CD4-positive, CD25-positive, alpha-beta regulatory T cell (primary cell): ENCODE measurements around the gene NTM. TPM values are rescaled to one million over a fixed set of nuclear protein-coding genes. Genes with fewer than 3 reads are reported as not detected.

ENCODE experiments used
- ATAC-seq, 2 donors: fragments of 150-1000 bp; cut with Tn5 transposase; one replicate each; pipeline ENCODE4 v1.10.0; 2021; ENCODE audit warnings: low read depth in 2 of 2, moderate number of reproducible peaks in 2 of 2, moderate library complexity in 1 of 2
- DNase-seq, 3 donors: peaks; one replicate each; pipeline versions ENCODE4 v3.0.0 to v3.0.0-alpha.2; 2012 to 2022; ENCODE audit warnings: mixed read lengths in 1 of 3
- H3K27ac ChIP-seq: one replicate; pipeline ENCODE4 v1.7.0; 2013; ENCODE audit warnings: mild to moderate bottlenecking, low read length; ENCODE audit not compliant: insufficient read depth, poor library complexity, severe bottlenecking
- H3K27me3 ChIP-seq: one replicate; pipeline ENCODE4 v1.7.0; 2013; ENCODE audit warnings: low read length; ENCODE audit not compliant: control insufficient read depth, insufficient read depth
- H3K36me3 ChIP-seq: one replicate; pipeline ENCODE4 v1.7.0; 2013; ENCODE audit warnings: mild to moderate bottlenecking, low read length, moderate library complexity; ENCODE audit not compliant: control insufficient read depth, insufficient read depth
- H3K4me1 ChIP-seq: 2 replicates; pipeline ENCODE4 v1.7.0; 2013; ENCODE audit warnings: mild to moderate bottlenecking, low read length; ENCODE audit not compliant: insufficient read depth, control insufficient read depth, poor library complexity, severe bottlenecking
- H3K4me3 ChIP-seq: one replicate; pipeline ENCODE4 v1.7.0; 2013; ENCODE audit warnings: low read depth, mild to moderate bottlenecking, low read length, moderate library complexity
- H3K9me3 ChIP-seq, 2 experiments: 1 replicate in 1 of 2; 2 replicates in 1 of 2; pipeline ENCODE4 v1.7.0; 2013; ENCODE audit warnings: low read length in 2 of 2, mild to moderate bottlenecking in 1 of 2, moderate library complexity in 1 of 2; ENCODE audit not compliant: control insufficient read depth in 2 of 2
- H3K27ac Mint-ChIP-seq, 3 donors: one replicate each; pipeline ENCODE4 v1.8.0; 2020 to 2022; ENCODE audit warnings: mild to moderate bottlenecking in 3 of 3, mixed read lengths in 3 of 3, moderate library complexity in 2 of 3
- H3K27me3 Mint-ChIP-seq: one replicate; pipeline ENCODE4 v1.8.0; 2022; ENCODE audit warnings: mild to moderate bottlenecking, mixed read lengths
- H3K36me3 Mint-ChIP-seq: one replicate; pipeline ENCODE4 v1.8.0; 2020; ENCODE audit warnings: mixed read lengths
- H3K4me1 Mint-ChIP-seq, 4 donors: one replicate each; pipeline ENCODE4 v1.8.0; 2020 to 2022; ENCODE audit warnings: mixed read lengths in 4 of 4, mild to moderate bottlenecking in 1 of 4
- H3K4me3 Mint-ChIP-seq, 4 donors: one replicate each; pipeline ENCODE4 v1.8.0; 2020 to 2022; ENCODE audit warnings: mild to moderate bottlenecking in 4 of 4, mixed read lengths in 4 of 4, moderate library complexity in 3 of 4
- H3K9me3 Mint-ChIP-seq, 7 donors: one replicate each; pipeline ENCODE4 v1.8.0; 2020 to 2022; ENCODE audit warnings: mixed read lengths in 7 of 7, mild to moderate bottlenecking in 3 of 7, moderate library complexity in 2 of 7
- polyA plus RNA-seq, 4 donors: library from polyadenylated mRNA; unstranded; fragments of 300-500 nt; fragmentation: Illumina TruSeq; gene quantifications; one replicate each; pipeline ENCODE4 v1.2.3, GENCODE V29; 2021
- total RNA-seq: library from RNA; stranded (reverse); gene quantifications from one replicate; pipeline ENCODE4 v1.2.3, GENCODE V29; 2022

The NTM gene
- total and polyA plus RNA-seq, 5 donors from 2014 or later: 1.3 TPM; not detected in 4

GRCh38 chr11:131514062-131514461 is 143.6 kb downstream of the NTM start:
- H3K4me3 Mint-ChIP-seq: no peak overlapping the region
- Histone ChIP-seq H3K4me3 (no peak overlapping the region), H3K9me3 (no peaks in the 10 kb centered on the region), H3K4me1 (no peaks in the 10 kb centered on the region), H3K27ac (no peak overlapping the region), H3K27me3 (no peaks in the 10 kb centered on the region), H3K36me3 (no peaks in the 10 kb centered on the region)
- ATAC-seq (no peak), DNase-seq (no peak)
- H3K36me3 Mint-ChIP-seq: no peaks in the 10 kb centered on the region
- H3K9me3 Mint-ChIP-seq: peaks cover 0 to 6% (median 0%) of the 10 kb centered on the region in 7 donors
- no peaks in the 10 kb centered on the region for H3K27me3 Mint-ChIP-seq
- no peak overlapping the region for H3K27ac Mint-ChIP-seq
- H3K4me1 Mint-ChIP-seq: no peaks in the 10 kb centered on the region

DNA sequence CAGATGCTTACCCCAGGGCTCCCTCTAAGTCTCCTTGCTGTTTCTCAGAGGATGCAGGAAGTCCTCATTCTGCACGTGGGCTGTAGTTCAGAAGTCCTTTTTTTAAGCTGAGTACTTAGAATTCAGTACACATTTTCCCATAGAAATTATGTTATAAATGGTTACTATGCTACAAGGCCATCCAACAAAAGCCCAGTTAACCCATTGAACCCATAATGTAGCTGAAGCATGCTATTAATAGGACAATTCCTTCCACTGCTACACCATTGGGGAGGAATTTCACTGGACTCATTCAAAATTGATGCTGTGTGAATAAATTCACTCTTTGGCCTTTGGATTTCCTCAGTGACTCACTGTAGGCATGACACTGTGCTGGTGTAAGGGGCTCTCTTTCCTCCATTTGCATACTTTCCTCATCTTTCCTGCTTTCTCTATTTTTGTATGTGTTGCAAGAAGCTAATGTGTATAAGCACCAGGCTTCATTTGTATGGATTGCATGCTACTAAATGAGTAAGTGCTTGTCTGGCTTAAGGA is 148.0 kb downstream of the NTM start:
- H3K27me3 ChIP-seq: no peaks in the 10 kb centered on the region
- no peak overlapping the region for H3K27ac ChIP-seq
- no peak overlapping the region for H3K4me3 ChIP-seq
- no peaks in the 10 kb centered on the region for H3K27me3 Mint-ChIP-seq
- ATAC-seq (no peak), DNase-seq (no peak)
- no peaks in the 10 kb centered on the region for H3K4me1 Mint-ChIP-seq
- no peaks in the 10 kb centered on the region for H3K4me1 ChIP-seq
- H3K36me3 ChIP-seq: no peaks in the 10 kb centered on the region
- no peak overlapping the region for H3K4me3 Mint-ChIP-seq
- peaks cover 0 to 3% (median 0%) of the 10 kb centered on the region in 7 donors for H3K9me3 Mint-ChIP-seq
- no peaks in the 10 kb centered on the region for H3K36me3 Mint-ChIP-seq
- H3K9me3 ChIP-seq: no peaks in the 10 kb centered on the region
- no peak overlapping the region for H3K27ac Mint-ChIP-seq

GRCh38 chr11:131522851-131523250 is 152.4 kb downstream of the NTM start:
- Histone ChIP-seq H3K27ac (no peak overlapping the region), H3K9me3 (no peaks in the 10 kb centered on the region), H3K4me1 (no peaks in the 10 kb centered on the region), H3K4me3 (no peak overlapping the region), H3K27me3 (no peaks in the 10 kb centered on the region), H3K36me3 (no peaks in the 10 kb centered on the region)
- Mint-ChIP-seq H3K27me3 (no peaks in the 10 kb centered on the region), H3K9me3 (peaks cover 0 to 4% (median 0%) of the 10 kb centered on the region in 7 donors), H3K27ac (no peak overlapping the region), H3K36me3 (no peaks in the 10 kb centered on the region), H3K4me1 (no peaks in the 10 kb centered on the region), H3K4me3 (no peak overlapping the region)
- DNase-seq: no peak
- ATAC-seq: no peak

DNA sequence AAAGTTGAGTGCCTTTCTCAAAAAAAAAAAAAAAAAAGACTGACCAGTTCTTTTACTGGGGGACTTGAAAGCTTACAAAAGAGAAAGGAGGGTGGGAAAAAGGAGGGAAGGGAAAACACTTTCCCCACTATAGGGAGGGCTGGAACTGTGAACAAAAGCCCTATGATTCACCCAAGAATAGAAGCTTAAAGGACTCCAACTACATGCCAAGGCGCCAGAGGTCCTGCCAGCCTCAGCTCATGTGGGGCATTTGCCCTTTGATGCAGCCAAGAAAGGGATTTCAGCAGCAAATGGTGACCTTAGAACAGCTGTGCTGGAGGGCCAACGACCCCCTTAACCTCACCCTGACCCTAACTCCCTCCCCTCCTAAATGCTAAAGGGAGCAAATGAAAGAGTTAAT is 160.0 kb downstream of the NTM start:
- DNase-seq: no peak
- no peaks in the 10 kb centered on the region for H3K27me3 ChIP-seq
- H3K27ac ChIP-seq: no peak overlapping the region
- Mint-ChIP-seq H3K4me1 (no peaks in the 10 kb centered on the region), H3K27me3 (peaks cover 4% of the 10 kb centered on the region), H3K27ac (no peak overlapping the region), H3K36me3 (no peaks in the 10 kb centered on the region), H3K4me3 (no peak overlapping the region), H3K9me3 (peaks cover 0 to 4% (median 0%) of the 10 kb centered on the region in 7 donors)
- no peak for ATAC-seq
- no peaks in the 10 kb centered on the region for H3K4me1 ChIP-seq
- no peaks in the 10 kb centered on the region for H3K36me3 ChIP-seq
- H3K9me3 ChIP-seq: no peaks in the 10 kb centered on the region
- H3K4me3 ChIP-seq: no peak overlapping the region

DNA sequence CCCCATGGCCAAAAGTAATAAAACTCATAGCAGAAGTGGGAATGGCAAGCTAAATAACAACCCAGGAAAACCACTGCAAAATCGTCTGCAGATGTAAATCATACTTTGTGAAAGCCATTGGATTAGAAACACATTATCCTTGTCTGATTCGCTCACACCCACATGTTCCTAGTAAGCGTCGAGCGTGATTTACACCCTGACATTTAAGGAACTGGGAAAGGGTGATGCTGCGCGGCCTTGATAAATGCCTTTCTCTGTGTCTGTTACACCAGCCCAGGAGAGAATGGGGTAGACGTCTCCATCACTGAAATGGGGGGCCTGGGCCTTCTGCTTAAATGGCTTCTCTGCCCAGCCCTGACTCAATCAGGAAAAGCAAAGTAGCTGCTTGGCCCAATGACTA is 162.7 kb downstream of the NTM start:
- H3K27me3 Mint-ChIP-seq: peaks cover 4% of the 10 kb centered on the region
- no peaks in the 10 kb centered on the region for H3K4me1 Mint-ChIP-seq
- peaks cover 0 to 2% (median 0%) of the 10 kb centered on the region in 7 donors for H3K9me3 Mint-ChIP-seq
- H3K36me3 Mint-ChIP-seq: no peaks in the 10 kb centered on the region
- Histone ChIP-seq H3K9me3 (no peaks in the 10 kb centered on the region), H3K36me3 (no peaks in the 10 kb centered on the region), H3K4me1 (no peaks in the 10 kb centered on the region), H3K27me3 (no peaks in the 10 kb centered on the region), H3K4me3 (no peak overlapping the region), H3K27ac (no peak overlapping the region)
- ATAC-seq (no peak), DNase-seq (no peak)
- H3K27ac Mint-ChIP-seq: no peak overlapping the region
- no peak overlapping the region for H3K4me3 Mint-ChIP-seq

DNA sequence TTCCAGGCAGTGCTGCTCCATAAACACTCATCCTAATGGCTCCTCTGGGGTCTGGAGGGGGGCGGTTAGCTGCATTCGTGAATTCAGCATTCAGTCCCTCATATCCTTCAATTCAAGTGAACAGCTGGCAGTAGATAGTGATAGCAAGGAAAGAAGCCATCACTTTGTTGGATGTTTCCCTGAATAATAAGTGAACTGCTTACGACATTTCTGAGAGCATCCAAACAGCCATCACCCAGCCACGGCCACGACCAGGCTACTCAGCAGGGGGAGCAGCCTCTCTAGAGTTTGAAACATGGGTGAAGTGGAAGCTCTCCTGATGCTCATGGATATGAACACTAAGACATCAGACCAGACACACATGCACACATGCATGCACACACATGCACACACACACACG is 163.6 kb downstream of the NTM start:
- no peaks in the 10 kb centered on the region for H3K36me3 Mint-ChIP-seq
- H3K27me3 Mint-ChIP-seq: no peaks in the 10 kb centered on the region
- Histone ChIP-seq H3K4me1 (no peaks in the 10 kb centered on the region), H3K4me3 (no peak overlapping the region), H3K9me3 (no peaks in the 10 kb centered on the region), H3K27me3 (no peaks in the 10 kb centered on the region), H3K27ac (no peak overlapping the region), H3K36me3 (no peaks in the 10 kb centered on the region)
- DNase-seq: no peak
- no peak overlapping the region for H3K27ac Mint-ChIP-seq
- no peak for ATAC-seq
- H3K4me1 Mint-ChIP-seq: no peaks in the 10 kb centered on the region
- no peak overlapping the region for H3K4me3 Mint-ChIP-seq
- H3K9me3 Mint-ChIP-seq: peaks cover 0 to 3% (median 0%) of the 10 kb centered on the region in 7 donors

GRCh38 chr11:131534611-131535010 is 164.2 kb downstream of the NTM start:
- Histone ChIP-seq H3K36me3 (no peaks in the 10 kb centered on the region), H3K4me3 (no peak overlapping the region), H3K27me3 (no peaks in the 10 kb centered on the region), H3K9me3 (no peaks in the 10 kb centered on the region), H3K27ac (no peak overlapping the region), H3K4me1 (no peaks in the 10 kb centered on the region)
- Mint-ChIP-seq H3K4me1 (no peaks in the 10 kb centered on the region), H3K9me3 (peaks cover 0 to 3% (median 0%) of the 10 kb centered on the region in 7 donors), H3K36me3 (no peaks in the 10 kb centered on the region), H3K4me3 (no peak overlapping the region), H3K27ac (no peak overlapping the region), H3K27me3 (no peaks in the 10 kb centered on the region)
- ATAC-seq (no peak), DNase-seq (no peak)

DNA sequence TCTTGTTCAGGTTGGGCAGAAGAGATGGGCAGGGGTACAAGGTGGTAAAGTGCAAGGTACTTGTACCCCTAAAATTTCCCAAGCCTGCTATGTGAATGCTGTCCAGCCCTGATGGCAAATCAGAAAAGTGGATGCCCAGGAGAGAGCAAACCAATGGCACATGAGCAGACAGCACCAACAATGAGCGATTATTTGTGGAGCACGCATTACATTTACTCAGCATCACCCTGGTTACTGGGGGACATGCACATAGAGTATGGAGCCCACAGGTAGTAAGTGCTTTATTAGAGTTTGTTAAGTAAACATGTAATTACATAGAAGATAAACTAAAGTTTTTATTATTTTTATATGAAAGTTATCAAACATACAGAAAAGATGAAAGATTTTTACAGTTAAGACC is 165.7 kb downstream of the NTM start:
- Mint-ChIP-seq H3K4me3 (no peak overlapping the region), H3K27ac (no peak overlapping the region), H3K27me3 (no peaks in the 10 kb centered on the region), H3K9me3 (peaks cover 0 to 4% (median 0%) of the 10 kb centered on the region in 7 donors), H3K36me3 (no peaks in the 10 kb centered on the region), H3K4me1 (no peaks in the 10 kb centered on the region)
- Histone ChIP-seq H3K9me3 (peaks cover 0 to 7% of the 10 kb centered on the region in 2 experiments), H3K27ac (no peak overlapping the region), H3K27me3 (no peaks in the 10 kb centered on the region), H3K4me3 (no peak overlapping the region), H3K36me3 (no peaks in the 10 kb centered on the region), H3K4me1 (no peaks in the 10 kb centered on the region)
- ATAC-seq: no peak
- no peak for DNase-seq
